H1 (cell line): Measurements from ENCODE around the gene TASP1.

Experiments
- CTCF ChIP-seq, 3 experiments: IDR thresholded peaks; 1 replicate in 2 of 3; 2 replicates in 1 of 3; pipeline versions ENCODE4 v1.5.1 to v1.6.1; 2011; ENCODE audit warnings: low read length in 3 of 3, mild to moderate bottlenecking in 3 of 3, inconsistent platforms in 2 of 3, low read depth in 1 of 3, moderate library complexity in 1 of 3; ENCODE audit not compliant: insufficient read depth in 1 of 3; ENCODE audit errors: control extremely low read depth in 1 of 3
- MAX ChIP-seq: IDR thresholded peaks from 2 replicates; pipeline ENCODE4 v1.6.1; 2012; ENCODE audit warnings: inconsistent platforms
- POLR2A ChIP-seq, 2 experiments: IDR thresholded peaks; 1 replicate in 1 of 2; 2 replicates in 1 of 2; pipeline ENCODE4 v1.6.1; 2011; ENCODE audit warnings: low read depth in 2 of 2, low read length in 2 of 2, mild to moderate bottlenecking in 2 of 2; ENCODE audit errors: control extremely low read depth in 1 of 2
- SP4 ChIP-seq: IDR thresholded peaks from 2 replicates; pipeline ENCODE4 v1.6.1; 2012; ENCODE audit warnings: low read length, inconsistent platforms
- USF2 ChIP-seq: IDR thresholded peaks from 2 replicates; pipeline ENCODE4 v1.6.1; 2011; ENCODE audit warnings: low read length, improper control_type of control experiment

GRCh38 chr20:13469262-13469661 lies 169.5 kb downstream of the TASP1 start:
- TF ChIP-seq POLR2A (IDR thresholded peaks at IDR 0.05; ENCODE audit: control extremely low read depth in 1 of 2, low read depth in 2 of 2, low read length in 2 of 2): no peak
- no peak for TF ChIP-seq USF2
- TF ChIP-seq SP4: no peak
- no peak for TF ChIP-seq MAX
- no peak for TF ChIP-seq CTCF (IDR thresholded peaks at IDR 0.05; ENCODE audit: control extremely low read depth in 1 of 3, insufficient read depth in 1 of 3, low read depth in 1 of 3, low read length in 3 of 3)
